ENCODE measurements around the gene MN1. TPM values are rescaled to one million over a fixed set of nuclear protein-coding genes. Genes with fewer than 3 reads are reported as not detected.
A peak's percentile ranks its signal among the peaks of the same experiment; 100 is the strongest.

MN1 gene
- total RNA-seq, 1 donor, result 6.2 TPM

- DNase-seq (ENCODE audit: insufficient read length, low spot score, missing footprints), result peak; percentile 91
- H2AFZ ChIP-seq (ENCODE audit: low read length), result no peak overlapping the region
- H3K27ac ChIP-seq (ENCODE audit: low read depth, low read length), result no peak overlapping the region
- peaks cover 2% of the 10 kb centered on the region for H4K20me1 ChIP-seq (ENCODE audit: insufficient read depth, low read length)
- peaks cover 28% of the 10 kb centered on the region for H3K4me1 ChIP-seq (ENCODE audit: insufficient read depth, low read length)
- H3K9me3 ChIP-seq (ENCODE audit: low read depth, low read length), result no peaks in the 10 kb centered on the region
- no peaks in the 10 kb centered on the region for H3K79me2 ChIP-seq (ENCODE audit: insufficient read depth, low read length)
- H3K27me3 ChIP-seq (ENCODE audit: insufficient read depth, low read length), result peaks cover 8% of the 10 kb centered on the region
- no peak overlapping the region for H3K4me3 ChIP-seq (ENCODE audit: insufficient read depth, low read length)
- H3K4me2 ChIP-seq (ENCODE audit: insufficient read depth, low read length), result no peak overlapping the region
- TF ChIP-seq, protein P1, sequence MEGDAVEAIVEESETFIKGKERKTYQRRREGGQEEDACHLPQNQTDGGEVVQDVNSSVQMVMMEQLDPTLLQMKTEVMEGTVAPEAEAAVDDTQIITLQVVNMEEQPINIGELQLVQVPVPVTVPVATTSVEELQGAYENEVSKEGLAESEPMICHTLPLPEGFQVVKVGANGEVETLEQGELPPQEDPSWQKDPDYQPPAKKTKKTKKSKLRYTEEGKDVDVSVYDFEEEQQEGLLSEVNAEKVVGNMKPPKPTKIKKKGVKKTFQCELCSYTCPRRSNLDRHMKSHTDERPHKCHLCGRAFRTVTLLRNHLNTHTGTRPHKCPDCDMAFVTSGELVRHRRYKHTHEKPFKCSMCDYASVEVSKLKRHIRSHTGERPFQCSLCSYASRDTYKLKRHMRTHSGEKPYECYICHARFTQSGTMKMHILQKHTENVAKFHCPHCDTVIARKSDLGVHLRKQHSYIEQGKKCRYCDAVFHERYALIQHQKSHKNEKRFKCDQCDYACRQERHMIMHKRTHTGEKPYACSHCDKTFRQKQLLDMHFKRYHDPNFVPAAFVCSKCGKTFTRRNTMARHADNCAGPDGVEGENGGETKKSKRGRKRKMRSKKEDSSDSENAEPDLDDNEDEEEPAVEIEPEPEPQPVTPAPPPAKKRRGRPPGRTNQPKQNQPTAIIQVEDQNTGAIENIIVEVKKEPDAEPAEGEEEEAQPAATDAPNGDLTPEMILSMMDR (IDR thresholded peaks at IDR 0.05; ENCODE audit: extremely low read depth, low read depth, low read length), result no peak
- H3K36me3 ChIP-seq (ENCODE audit: insufficient read depth, low read length), result no peaks in the 10 kb centered on the region
Measured at GRCh38 chr22:27752141-27752540, 49.4 kb downstream of the MN1 start.

DNA sequence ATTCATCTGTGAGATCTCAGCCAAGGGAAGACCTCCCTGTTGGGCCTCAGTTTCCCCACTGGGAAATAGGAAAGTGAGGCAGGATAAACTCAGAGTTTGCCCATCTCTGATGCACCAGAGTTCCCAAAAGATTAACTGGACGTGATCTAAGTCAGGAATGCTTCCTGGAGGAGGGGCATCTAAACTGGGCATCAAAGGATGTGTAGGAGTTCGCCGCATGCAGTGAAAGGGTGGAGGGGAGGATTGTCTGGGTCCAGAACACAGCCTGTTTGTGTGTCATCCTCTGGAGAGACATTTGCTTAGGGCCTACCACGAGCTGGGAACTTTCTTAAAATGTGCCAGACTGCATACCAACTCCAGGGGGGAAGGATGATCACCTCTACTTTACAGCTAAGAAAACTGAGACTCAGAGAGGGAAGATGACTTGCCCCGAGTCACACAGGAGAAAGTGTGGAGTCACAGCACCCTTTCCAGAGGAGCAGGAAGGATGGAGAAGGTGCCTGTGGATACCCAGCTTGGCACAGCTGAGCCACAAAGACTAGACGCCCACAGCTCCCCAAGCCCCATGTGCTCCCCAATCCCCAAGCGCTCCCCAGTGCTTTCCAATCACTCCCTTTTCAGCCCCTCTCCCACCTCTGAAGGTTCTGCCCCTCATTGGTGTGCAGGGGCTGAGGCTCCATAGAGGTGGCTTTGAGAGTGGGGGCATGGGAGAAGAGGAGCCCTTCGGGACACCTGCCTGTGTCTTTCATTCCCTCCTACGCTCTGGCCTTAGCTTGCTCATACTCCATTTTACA is 50.1 kb downstream of the MN1 start:
- TF ChIP-seq, protein P1 (IDR thresholded peaks at IDR 0.05; ENCODE audit: extremely low read depth, low read depth, low read length), result no peak
- H3K4me3 ChIP-seq (ENCODE audit: insufficient read depth, low read length), result no peak overlapping the region
- no peaks in the 10 kb centered on the region for H3K9me3 ChIP-seq (ENCODE audit: low read depth, low read length)
- no peak overlapping the region for H3K4me2 ChIP-seq (ENCODE audit: insufficient read depth, low read length)
- peaks cover 8% of the 10 kb centered on the region for H3K27me3 ChIP-seq (ENCODE audit: insufficient read depth, low read length)
- no peak overlapping the region for H3K27ac ChIP-seq (ENCODE audit: low read depth, low read length)
- no peak overlapping the region for H2AFZ ChIP-seq (ENCODE audit: low read length)
- H3K79me2 ChIP-seq (ENCODE audit: insufficient read depth, low read length), result no peaks in the 10 kb centered on the region
- peaks cover 28% of the 10 kb centered on the region for H3K4me1 ChIP-seq (ENCODE audit: insufficient read depth, low read length)
- no peaks in the 10 kb centered on the region for H3K36me3 ChIP-seq (ENCODE audit: insufficient read depth, low read length)
- peaks cover 2% of the 10 kb centered on the region for H4K20me1 ChIP-seq (ENCODE audit: insufficient read depth, low read length)
- DNase-seq (ENCODE audit: insufficient read length, low spot score, missing footprints), result peak; percentile 75

DNA sequence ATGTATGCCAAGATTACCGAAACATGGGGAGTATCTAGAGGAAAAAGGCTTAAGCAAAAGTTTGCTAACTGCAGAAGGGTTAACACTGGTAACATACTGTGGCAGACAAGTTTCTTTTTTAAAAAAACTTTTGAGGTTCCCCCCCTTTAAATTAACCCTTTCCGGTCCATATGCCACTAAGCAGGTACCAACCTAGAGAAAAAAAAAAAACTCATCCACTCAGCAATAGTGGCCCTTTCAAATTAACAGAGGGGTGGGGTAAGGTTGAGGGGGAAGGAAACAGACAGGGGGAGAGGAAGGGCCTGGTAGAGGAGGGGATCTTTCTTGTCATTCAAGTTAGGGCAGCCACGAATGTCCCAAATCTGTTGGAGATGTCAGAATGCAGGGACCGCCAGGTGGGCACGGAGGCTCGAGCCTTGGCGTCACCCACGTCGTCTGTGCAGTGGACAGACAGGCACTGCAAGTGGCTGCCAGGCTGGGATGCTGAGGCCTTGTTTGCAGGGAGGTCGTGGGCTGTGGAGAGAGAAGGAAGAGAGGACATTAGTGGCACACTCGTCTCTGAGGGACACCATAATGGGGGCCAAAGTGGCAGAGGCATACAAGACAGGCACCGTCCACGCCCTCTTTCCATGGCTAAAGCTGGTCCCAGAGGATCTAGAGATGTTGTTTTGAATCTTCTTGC is 50.8 kb downstream of the MN1 start:
- no peak for DNase-seq (ENCODE audit: insufficient read length, low spot score, missing footprints)
- no peak overlapping the region for H3K27ac ChIP-seq (ENCODE audit: low read depth, low read length)
- TF ChIP-seq, protein P1 (IDR thresholded peaks at IDR 0.05; ENCODE audit: extremely low read depth, low read depth, low read length), result no peak
- no peaks in the 10 kb centered on the region for H3K79me2 ChIP-seq (ENCODE audit: insufficient read depth, low read length)
- H3K4me1 ChIP-seq (ENCODE audit: insufficient read depth, low read length), result peaks cover 28% of the 10 kb centered on the region
- H4K20me1 ChIP-seq (ENCODE audit: insufficient read depth, low read length), result peaks cover 2% of the 10 kb centered on the region
- no peak overlapping the region for H2AFZ ChIP-seq (ENCODE audit: low read length)
- no peaks in the 10 kb centered on the region for H3K36me3 ChIP-seq (ENCODE audit: insufficient read depth, low read length)
- no peak overlapping the region for H3K4me3 ChIP-seq (ENCODE audit: insufficient read depth, low read length)
- no peaks in the 10 kb centered on the region for H3K9me3 ChIP-seq (ENCODE audit: low read depth, low read length)
- H3K4me2 ChIP-seq (ENCODE audit: insufficient read depth, low read length), result no peak overlapping the region
- H3K27me3 ChIP-seq (ENCODE audit: insufficient read depth, low read length), result peaks cover 8% of the 10 kb centered on the region

DNA sequence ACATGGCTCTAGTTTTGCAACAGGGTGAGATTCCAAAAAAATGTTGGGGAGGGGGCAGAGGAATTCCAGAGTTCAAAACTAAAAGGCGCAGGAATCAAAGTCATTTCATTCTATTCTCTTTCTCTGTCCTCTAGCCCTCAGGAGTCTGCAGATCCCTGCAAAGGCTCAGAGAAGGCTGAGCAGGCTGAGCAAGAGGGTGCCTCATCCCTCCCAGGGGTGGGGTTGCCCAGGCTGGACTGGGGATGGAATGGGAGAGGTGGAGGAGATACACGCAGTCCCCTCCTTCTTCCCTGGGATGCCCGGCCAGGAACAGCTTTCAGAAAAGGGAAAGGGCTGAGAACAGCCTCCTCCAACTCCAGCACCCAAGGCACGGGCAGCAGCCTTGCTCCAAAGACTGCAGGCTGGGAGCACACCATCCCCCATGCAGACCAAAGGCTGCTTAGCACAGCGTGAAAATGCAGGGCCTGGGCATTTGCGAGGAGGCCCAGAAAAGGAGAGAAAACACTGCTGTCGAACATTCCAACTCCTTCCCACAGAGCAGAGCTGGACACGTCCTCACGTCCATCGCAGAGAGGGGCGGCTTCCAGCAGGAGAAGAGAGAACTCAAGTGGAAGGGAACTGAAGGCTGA is 51.8 kb downstream of the MN1 start:
- Histone ChIP-seq H3K4me1 (ENCODE audit: insufficient read depth, low read length) (peaks cover 28% of the 10 kb centered on the region), H3K4me2 (ENCODE audit: insufficient read depth, low read length) (no peak overlapping the region), H2AFZ (ENCODE audit: low read length) (no peak overlapping the region), H3K27ac (ENCODE audit: low read depth, low read length) (no peak overlapping the region), H3K4me3 (ENCODE audit: insufficient read depth, low read length) (no peak overlapping the region), H3K36me3 (ENCODE audit: insufficient read depth, low read length) (no peaks in the 10 kb centered on the region), H3K79me2 (ENCODE audit: insufficient read depth, low read length) (no peaks in the 10 kb centered on the region), H3K27me3 (ENCODE audit: insufficient read depth, low read length) (peaks cover 13% of the 10 kb centered on the region), H4K20me1 (ENCODE audit: insufficient read depth, low read length) (peaks cover 2% of the 10 kb centered on the region), H3K9me3 (ENCODE audit: low read depth, low read length) (no peaks in the 10 kb centered on the region)
- no peak for DNase-seq (ENCODE audit: insufficient read length, low spot score, missing footprints)
- TF ChIP-seq, protein P1 (IDR thresholded peaks at IDR 0.05; ENCODE audit: extremely low read depth, low read depth, low read length), result no peak

All from osteoblast (primary cell).